Kidney tubule cell (primary cell): ENCODE measurements around the gene TUT1.
A peak's percentile ranks its signal among the peaks of the same experiment; 100 is the strongest.
"Not testable (repeated sequence)": the region's sequence is repeated elsewhere in the genome, so short reads cannot be mapped to it uniquely, and the experiment has no call there.

Source experiments
- DNase-seq: peaks from one replicate; pipeline ENCODE4 v3.0.0-alpha.2; 2018; ENCODE audit warnings: low spot score

TUT1 gene

GRCh38 chr11:62556108-62556874 is 35.0 kb downstream of the TUT1 start:
- peak; percentile 98 for DNase-seq

- DNase-seq = peak; percentile 25
Measured at GRCh38 chr11:62555464-62556107, 35.7 kb downstream of the TUT1 start.

DNA sequence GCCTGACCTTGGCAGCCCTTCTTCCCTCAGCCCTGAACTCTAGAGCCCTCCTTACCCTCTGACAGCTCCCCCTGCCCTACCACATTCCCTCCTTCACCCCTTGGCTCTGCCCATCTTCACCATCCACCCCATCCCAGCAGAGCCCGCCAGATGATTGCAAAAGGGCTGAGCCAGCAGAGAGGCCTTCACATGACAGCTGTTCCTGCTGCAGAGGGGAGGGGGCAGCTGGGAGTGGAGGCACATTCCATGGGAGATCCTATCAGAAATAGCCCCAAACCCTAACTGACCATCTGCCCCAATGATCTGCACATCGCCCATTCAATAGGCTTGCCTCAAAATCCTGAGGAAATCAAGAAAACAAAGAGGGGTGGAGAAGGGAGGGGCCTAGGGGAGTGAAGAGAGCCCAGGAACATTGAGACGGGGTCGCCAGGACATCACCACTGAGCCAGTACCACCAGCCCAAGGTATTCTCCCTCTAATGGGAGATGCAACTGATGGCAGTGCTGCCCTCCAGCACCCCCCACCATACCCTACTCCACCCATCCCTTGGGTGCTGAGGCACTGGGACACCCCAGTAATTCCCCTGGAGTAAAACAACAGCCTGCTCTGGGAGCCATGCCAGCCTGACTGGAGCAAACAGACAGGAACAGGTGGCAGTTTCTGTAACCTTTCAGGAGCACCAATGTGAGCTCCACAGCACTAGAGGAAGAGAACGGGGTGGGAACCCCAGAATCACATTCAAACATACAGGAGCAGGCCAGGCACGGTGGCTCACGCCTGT is 36.7 kb downstream of the TUT1 start:
- DNase-seq = no peak

DNA sequence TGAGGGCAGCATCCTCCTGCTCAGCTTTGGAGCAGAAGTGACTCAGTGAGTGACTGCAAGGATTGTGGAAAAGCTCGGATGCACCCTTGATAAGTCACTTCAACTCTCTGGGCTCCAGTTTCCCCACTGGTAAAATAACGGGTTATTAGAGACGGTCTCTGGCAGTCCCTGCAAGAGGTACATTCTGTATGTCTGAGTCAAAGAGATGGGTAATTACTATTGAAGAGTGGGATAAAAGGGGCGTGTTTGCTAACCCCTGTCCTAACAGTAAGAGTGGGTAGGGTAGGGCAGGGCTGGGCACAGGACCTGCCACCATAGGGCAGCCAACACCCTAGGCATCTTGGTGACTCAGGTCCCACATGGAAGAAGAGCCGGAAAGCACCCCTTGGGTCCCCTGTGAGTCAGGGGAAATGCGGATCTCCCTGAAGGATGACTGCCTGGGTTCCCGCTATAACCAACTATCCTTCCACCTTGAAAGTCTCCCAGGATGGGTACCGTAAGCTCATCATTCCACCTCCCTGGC is 37.4 kb downstream of the TUT1 start:
- peak; percentile 95 for DNase-seq

DNA sequence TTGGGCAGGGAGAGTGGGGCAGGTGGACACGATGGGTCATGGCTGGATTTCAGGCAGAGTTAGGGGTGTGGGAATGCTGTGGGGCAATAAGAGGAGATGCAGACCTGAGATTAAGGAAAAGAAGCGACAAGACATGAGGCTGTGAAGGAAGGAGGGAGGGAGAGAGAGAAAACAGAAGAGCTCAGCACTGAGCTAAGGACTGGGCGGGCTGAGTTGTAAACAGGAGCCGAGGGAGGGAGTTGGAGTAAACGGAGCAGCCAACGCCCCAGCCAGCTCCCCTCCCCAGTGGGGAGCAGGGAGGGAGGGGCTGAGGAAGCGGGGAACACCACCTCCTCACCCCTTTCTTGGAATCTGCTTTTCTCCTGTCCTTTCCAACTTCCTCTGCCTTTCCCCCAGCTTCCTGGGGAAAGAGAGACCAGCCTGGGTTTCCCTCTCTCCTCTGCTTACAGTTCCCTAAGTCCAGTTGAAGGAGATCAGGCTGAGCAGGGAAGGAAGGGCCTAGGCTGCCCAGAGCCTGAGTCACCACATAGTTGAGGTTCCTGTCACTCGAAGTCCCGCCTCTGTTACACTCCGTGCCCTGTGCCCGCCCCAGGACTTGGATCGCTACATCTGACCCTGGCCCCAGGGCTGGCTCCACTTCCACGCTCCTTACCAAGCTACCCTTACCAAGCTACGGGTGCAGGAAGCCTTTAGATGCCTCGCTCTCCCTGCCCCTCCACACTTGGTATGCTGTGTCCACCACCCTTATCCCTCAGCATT is 38.1 kb downstream of the TUT1 start:
- peak; percentile 98 for DNase-seq

- DNase-seq = no peak
Measured at GRCh38 chr11:62552485-62553079, 38.7 kb downstream of the TUT1 start.

- DNase-seq = not testable (repeated sequence)
Measured at GRCh38 chr11:62550478-62550877, 40.8 kb downstream of the TUT1 start.

DNA sequence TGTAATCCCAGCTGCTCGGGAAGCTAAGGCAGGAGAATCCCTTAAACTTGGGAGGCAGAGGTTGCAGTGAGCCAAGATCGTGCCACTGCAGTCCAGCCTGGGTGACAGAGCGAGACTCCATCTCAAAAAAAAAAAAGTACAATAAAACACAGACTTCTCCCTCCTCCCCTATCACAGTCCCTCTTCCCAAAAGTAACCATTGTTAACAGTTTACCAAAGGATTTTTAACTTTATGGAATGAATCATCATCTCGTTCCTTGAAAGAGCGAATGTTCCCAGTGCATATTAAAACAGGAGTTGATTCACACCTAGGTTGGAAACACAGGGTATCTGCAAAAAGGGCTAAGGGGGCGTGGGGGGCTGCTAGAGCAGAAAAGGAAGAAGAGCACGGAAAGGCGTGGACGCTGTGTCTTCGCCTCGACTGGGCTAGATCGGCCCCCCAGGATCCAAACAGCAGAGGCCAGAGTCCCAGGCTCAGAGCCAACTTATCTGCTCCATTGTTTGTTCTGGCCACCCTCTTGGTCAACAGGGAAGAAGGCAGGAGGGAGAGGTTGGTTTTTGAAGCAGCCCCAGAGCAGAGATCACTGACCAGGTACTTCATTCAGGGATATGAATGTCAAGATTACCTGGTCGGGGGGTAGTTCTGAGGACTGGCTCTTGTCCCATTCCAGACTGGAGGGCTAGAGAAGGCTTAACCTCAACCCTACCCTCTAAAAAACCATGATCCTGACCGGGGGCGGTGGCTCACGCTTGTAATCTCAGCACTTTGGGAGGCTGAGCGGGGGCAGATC is 42.6 kb downstream of the TUT1 start:
- DNase-seq = no peak

GRCh38 chr11:62547691-62548281 is 43.5 kb downstream of the TUT1 start:
- DNase-seq = peak; percentile 78

GRCh38 chr11:62546929-62547625 is 44.2 kb downstream of the TUT1 start:
- peak; percentile 56 for DNase-seq

DNA sequence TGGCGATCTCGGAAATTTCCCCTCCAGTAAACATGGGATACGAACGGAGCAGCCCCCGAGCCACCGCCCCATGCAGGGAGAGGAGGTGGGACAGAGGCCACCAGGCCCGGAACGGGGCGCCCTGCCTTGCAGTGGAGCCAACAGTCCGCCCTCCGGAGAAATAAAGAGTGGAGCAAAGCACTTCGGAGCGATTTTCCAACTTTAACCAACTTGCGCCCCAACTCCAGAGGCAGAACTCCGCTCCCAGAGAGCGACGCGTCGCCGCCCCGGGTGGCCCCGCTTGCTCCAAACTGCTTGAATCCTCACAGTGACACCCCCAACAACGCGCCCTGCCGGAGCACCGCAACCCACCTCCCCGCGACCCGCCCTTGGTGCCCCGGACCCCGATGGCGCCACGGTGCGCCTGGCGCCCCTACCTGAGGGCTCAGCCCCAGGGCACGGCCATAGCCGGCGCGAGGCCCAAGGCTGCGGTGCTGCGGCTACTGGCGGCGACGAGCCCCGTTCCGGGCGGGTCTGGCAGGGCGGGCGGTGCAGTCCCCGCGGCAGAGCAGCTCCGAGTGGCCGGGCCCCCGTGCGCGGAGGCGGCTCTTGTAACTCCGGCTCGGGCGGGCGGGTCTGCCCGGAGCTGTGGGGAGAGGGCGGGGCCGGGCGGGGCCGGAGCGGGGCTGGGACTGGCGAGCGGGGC is 44.9 kb downstream of the TUT1 start, which contains the start of gene AHNAK:
TSS of gene AHNAK (minus strand) at position 563 of the 685 bp plus-strand sequence. CDS start 10,708 bp downstream, outside the sequence.
- DNase-seq = peak; percentile 78

- DNase-seq = peak; percentile 97
Measured at GRCh38 chr11:62545437-62546243, 45.7 kb downstream of the TUT1 start.

GRCh38 chr11:62544581-62545436 is 46.5 kb downstream of the TUT1 start:
- DNase-seq = peak; percentile 64

- DNase-seq = no peak
Measured at GRCh38 chr11:62543680-62544444, 47.5 kb downstream of the TUT1 start.

- peak; percentile 90 for DNase-seq
Measured at GRCh38 chr11:62542750-62543567, 48.4 kb downstream of the TUT1 start.
